ENCODE measurements around the gene NIN.

DNA sequence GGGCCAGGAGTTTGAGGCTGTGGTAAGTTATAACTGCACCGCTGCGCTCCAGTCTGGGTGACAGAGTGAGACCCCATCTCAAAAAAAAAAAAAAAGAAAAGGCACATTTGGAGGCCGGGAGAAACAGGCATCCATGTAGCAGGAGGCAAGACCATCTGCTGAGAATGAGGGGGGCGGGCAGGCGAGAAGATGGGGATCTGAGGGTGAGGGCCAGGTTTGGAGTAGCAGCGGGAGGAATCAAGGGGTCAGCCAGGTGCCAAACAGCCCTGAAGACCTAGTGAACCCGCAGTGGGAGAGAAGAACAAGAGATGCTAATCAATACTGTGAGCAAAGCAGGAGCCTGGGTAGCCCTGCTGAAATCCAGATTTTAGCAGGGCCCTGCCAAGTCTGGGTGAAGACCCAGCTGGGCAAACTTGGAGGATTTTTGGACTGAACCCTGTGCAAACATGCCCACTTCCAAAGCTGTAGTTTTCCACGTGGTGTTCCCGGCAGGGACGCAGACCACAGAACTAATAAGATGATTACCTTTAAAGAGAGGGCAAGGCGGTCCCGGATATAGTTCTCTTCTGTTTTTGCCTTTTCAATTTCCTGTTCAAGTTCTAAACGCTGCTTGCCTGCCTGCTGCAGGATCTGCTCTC lies 61.0 kb downstream of the NIN start:
- TF ChIP-seq EZH2 (IDR thresholded peaks at IDR 0.05; ENCODE audit: borderline replicate concordance, low read length) (no peak), CTCF (IDR thresholded peaks at IDR 0.05; ENCODE audit: low read length) (no peak)

All from OCI-LY1 (cell line).